A549 (cell line): ENCODE results near the gene EPB41L2. TPM values are rescaled to one million over a fixed set of nuclear protein-coding genes. Genes with fewer than 3 reads are reported as not detected.

Experiments used
- ATAC-seq, 2 experiments: fragments of 200-7000 bp in 1 of 2; fragments of >200 bp in 1 of 2; cut with Nextera tagmentation in 1 of 2; cut with Tn5 transposase in 1 of 2; 3 replicates each; pipeline versions ENCODE4 v1.8.0 to v1.9.1; 2018 to 2020; ENCODE audit warnings: mild to moderate bottlenecking in 1 of 2, moderate library complexity in 1 of 2
- CTCF ChIA-PET: fragments of 300-600 bp; sonication (Branson Sonifier 250); formaldehyde crosslinking; extraction: SDS; loops from one replicate; lab custom pipeline; 2021; ENCODE audit warnings: antibody characterized with exemption, inconsistent platforms; lab: Yijun Ruan, JAX
- POLR2A ChIA-PET: fragments of 350-600 bp; formaldehyde crosslinking; extraction: SDS; loops from one replicate; lab custom pipeline; 2021; ENCODE audit warnings: antibody characterized with exemption, inconsistent platforms; lab: Yijun Ruan, JAX
- DNase-seq, 2 experiments: peaks; one replicate each; pipeline versions ENCODE4 v3.0.0 to v3.0.0-alpha.2; 2011 to 2016; ENCODE audit warnings: low read depth in 1 of 2, low spot score in 1 of 2
- FAIRE-seq: peaks from 2 replicates; lab custom pipeline; 2011; peaks lifted over from hg19 to GRCh38; lab: Jason Lieb, UNC
- H3K27ac ChIP-seq, 2 experiments: fragments of >200 bp; sonication (Bioruptor Twin); formaldehyde crosslinking; 3 replicates each; pipeline ENCODE4 v1.5.1; 2016 to 2017
- H3K4me1 ChIP-seq: fragments of >200 bp; sonication (Bioruptor Twin); formaldehyde crosslinking; 3 replicates; pipeline ENCODE4 v1.6.1; 2016
- H3K4me2 ChIP-seq: fragments of >200 bp; sonication (Bioruptor Twin); formaldehyde crosslinking; 3 replicates; pipeline ENCODE4 v1.6.1; 2016
- H3K4me3 ChIP-seq: fragments of >200 bp; sonication (Bioruptor Twin); formaldehyde crosslinking; 3 replicates; pipeline ENCODE4 v1.5.1; 2016
- H3K9me3 ChIP-seq: fragments of >200 bp; sonication (Bioruptor Twin); formaldehyde crosslinking; 3 replicates; pipeline ENCODE4 v1.6.1; 2016
- BHLHE40 ChIP-seq: IDR thresholded peaks from 2 replicates; pipeline ENCODE4 v1.6.1; 2012; ENCODE audit warnings: low read depth, low read length, inconsistent platforms
- CBX2 ChIP-seq: fragments of 200-600 bp; sonication (generic); IDR thresholded peaks from 2 replicates; pipeline ENCODE4 v1.6.1; 2016; ENCODE audit warnings: low read depth, mild to moderate bottlenecking, borderline replicate concordance
- CBX8 ChIP-seq: fragments of 200-600 bp; sonication (generic); IDR thresholded peaks from 2 replicates; pipeline ENCODE4 v1.6.1; 2016
- CHD2 ChIP-seq: fragments of 150-350 bp; IDR thresholded peaks from 2 replicates; pipeline ENCODE4 v1.6.1; 2014; ENCODE audit warnings: low read length; ENCODE audit not compliant: partially characterized antibody
- CHD4 ChIP-seq: fragments of 200-600 bp; sonication (generic); IDR thresholded peaks from 2 replicates; pipeline ENCODE4 v1.6.1; 2016; ENCODE audit warnings: antibody characterized with exemption, mild to moderate bottlenecking, borderline replicate concordance
- EHF ChIP-seq: fragments of 250-450 bp; sonication (Bioruptor Pico); IDR thresholded peaks from 2 replicates; pipeline ENCODE4 v1.5.0; 2020; ENCODE audit warnings: mild to moderate bottlenecking
- FOSL2 ChIP-seq, 2 experiments: fragments of 450-650 bp in 1 of 2; fragments of >200 bp in 1 of 2; sonication (Bioruptor Twin) in 1 of 2; formaldehyde crosslinking; IDR thresholded peaks; 2 replicates each; pipeline versions ENCODE4 v1.5.0 to v1.6.1; 2016 to 2020; ENCODE audit warnings: mild to moderate bottlenecking in 1 of 2, moderate library complexity in 1 of 2
- FOXS1 ChIP-seq: fragments of 250-450 bp; sonication (Bioruptor Pico); IDR thresholded peaks from 2 replicates; pipeline ENCODE4 v1.5.0; 2020; ENCODE audit warnings: mild to moderate bottlenecking, moderate library complexity
- GATA3 ChIP-seq: IDR thresholded peaks from 2 replicates; pipeline ENCODE4 v1.6.1; 2012; ENCODE audit warnings: borderline replicate concordance
- HEYL ChIP-seq: fragments of 250-450 bp; sonication (Bioruptor Pico); IDR thresholded peaks from 2 replicates; pipeline ENCODE4 v1.8.0; 2021; ENCODE audit warnings: mild to moderate bottlenecking, moderate library complexity
- KDM1A ChIP-seq: fragments of 200-600 bp; sonication (generic); IDR thresholded peaks from 2 replicates; pipeline ENCODE4 v1.6.1; 2016; ENCODE audit warnings: low read depth, mild to moderate bottlenecking
- KDM5A ChIP-seq: fragments of 200-600 bp; sonication (generic); IDR thresholded peaks from 2 replicates; pipeline ENCODE4 v1.6.1; 2016; ENCODE audit warnings: antibody characterized with exemption, mild to moderate bottlenecking
- MAFK ChIP-seq: fragments of 450-650 bp; IDR thresholded peaks from 2 replicates; pipeline ENCODE4 v1.6.1; 2014; ENCODE audit not compliant: partially characterized antibody
- RNF2 ChIP-seq: fragments of 200-600 bp; sonication (generic); IDR thresholded peaks from 2 replicates; pipeline ENCODE4 v1.6.1; 2016; ENCODE audit warnings: low read depth, mild to moderate bottlenecking, antibody characterized with exemption, moderate library complexity, borderline replicate concordance
- TFCP2L1 ChIP-seq: fragments of 250-450 bp; sonication (Bioruptor Pico); IDR thresholded peaks from 2 replicates; pipeline ENCODE4 v1.5.0; 2021; ENCODE audit warnings: mild to moderate bottlenecking
- TP53 ChIP-seq: fragments of 250-450 bp; sonication (Bioruptor Pico); IDR thresholded peaks from 2 replicates; pipeline ENCODE4 v1.5.0; 2021; ENCODE audit warnings: mild to moderate bottlenecking, moderate library complexity
- whole genome bisulfite sequencing: methylation state at CpG from one replicate; pipeline ENCODE4 v1.1.6; 2017; ENCODE audit errors: missing lambda C conversion rate; 5-methylcytosine and 5-hydroxymethylcytosine counted together
- polyA plus RNA-seq, 4 experiments: library from polyadenylated mRNA; depleted of rRNA in 3 of 4; stranded (reverse); fragments of >200 nt; fragmentation: RNase III in 1 of 4; extraction: RNeasy Plus Mini Kit Qiagen cat#74134 plus additional on column Dnase treatment in 1 of 4; gene quantifications; 2 replicates in 3 of 4; 3 replicates in 1 of 4; pipeline ENCODE4 v1.2.3, GENCODE V29; 2011 to 2017
- TF ChIP-seq, protein P1 (sequence below): IDR thresholded peaks from 2 replicates; pipeline ENCODE4 v1.6.1; 2012; ENCODE audit warnings: low read depth, borderline replicate concordance
- TF ChIP-seq, protein P2 (sequence below): fragments of 250-450 bp; sonication (Bioruptor Pico); IDR thresholded peaks from 2 replicates; pipeline ENCODE4 v1.5.0; 2020; ENCODE audit warnings: low read depth, mild to moderate bottlenecking, moderate library complexity
- TF ChIP-seq, protein P3 (sequence below): fragments of 150-350 bp; IDR thresholded peaks from 2 replicates; pipeline ENCODE4 v1.6.1; 2014; ENCODE audit warnings: low read depth, mild to moderate bottlenecking, low read length
- TF ChIP-seq, protein P4 (sequence below): fragments of 450-650 bp; IDR thresholded peaks from 2 replicates; pipeline ENCODE4 v1.6.1; 2014; ENCODE audit warnings: antibody characterized with exemption
- TF ChIP-seq, protein P5 (sequence below): fragments of >200 bp; sonication (Bioruptor Twin); formaldehyde crosslinking; IDR thresholded peaks from 2 replicates; pipeline ENCODE4 v1.6.1; 2016

Gene EPB41L2
- polyA plus RNA-seq, 2 of the 4 experiments (the other 2 are of a cell fraction) = 42.9 to 50.3 TPM

DNA sequence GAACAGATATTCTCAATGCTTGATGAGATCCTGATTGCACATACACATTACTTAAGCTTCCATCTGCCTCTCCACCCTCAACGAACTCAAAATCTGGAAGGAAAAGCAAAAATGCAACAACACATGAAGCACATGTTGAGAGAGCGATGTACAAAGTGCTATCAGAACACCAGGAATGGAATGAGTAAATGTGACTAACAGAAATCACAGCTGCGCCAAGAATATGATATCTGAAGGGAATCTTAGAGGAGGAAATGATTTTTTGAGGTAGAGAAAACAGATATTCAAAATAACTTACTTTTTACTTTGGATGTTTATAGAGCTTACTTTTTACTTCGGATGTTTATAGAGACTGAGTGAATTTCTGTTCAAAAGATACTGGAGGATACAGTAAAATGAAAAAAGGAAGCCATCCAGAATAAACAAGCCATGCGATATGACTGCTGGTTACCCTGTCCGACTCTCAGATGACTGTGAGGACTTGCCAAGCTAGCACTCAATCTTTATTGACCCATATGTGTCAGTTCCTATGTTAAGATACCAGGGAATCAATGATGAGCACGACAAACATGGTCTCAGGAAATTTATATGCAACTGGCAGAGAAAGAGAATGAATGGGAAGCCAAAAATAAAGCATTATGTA, 133.9 kb downstream of the EPB41L2 start:
- WGBS = 82% methylated on average over 7 of the region's 7 CpGs
- DNase-seq (no peak), ATAC-seq (no peak), FAIRE-seq (no peak)
- POLR2A ChIA-PET = no interaction called here
- no peaks in the 10 kb centered on the region for H3K9me3 ChIP-seq
- no peak overlapping the region for H3K4me2 ChIP-seq
- no peak overlapping the region for H3K27ac ChIP-seq
- H3K4me3 ChIP-seq = no peak overlapping the region
- CTCF ChIA-PET = no interaction called here
- H3K4me1 ChIP-seq = peaks cover 23% of the 10 kb centered on the region
- TF ChIP-seq KDM5A (no peak), EHF (CRISPR knock-in tag) (no peak), FOXS1 (CRISPR knock-in tag) (no peak), HEYL (CRISPR knock-in tag) (no peak), MAFK (no peak), KDM1A (no peak), TFCP2L1 (CRISPR knock-in tag) (no peak), GATA3 (no peak), CHD2 (no peak), TP53 (CRISPR knock-in tag) (no peak), FOSL2 (IDR thresholded peaks at IDR 0.05) (no peak), FOSL2 (CRISPR knock-in tag; IDR thresholded peaks at IDR 0.05) (no peak), CBX8 (no peak)
- TF ChIP-seq, protein P1, sequence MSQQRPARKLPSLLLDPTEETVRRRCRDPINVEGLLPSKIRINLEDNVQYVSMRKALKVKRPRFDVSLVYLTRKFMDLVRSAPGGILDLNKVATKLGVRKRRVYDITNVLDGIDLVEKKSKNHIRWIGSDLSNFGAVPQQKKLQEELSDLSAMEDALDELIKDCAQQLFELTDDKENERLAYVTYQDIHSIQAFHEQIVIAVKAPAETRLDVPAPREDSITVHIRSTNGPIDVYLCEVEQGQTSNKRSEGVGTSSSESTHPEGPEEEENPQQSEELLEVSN = no peak
- TF ChIP-seq, protein P2, sequence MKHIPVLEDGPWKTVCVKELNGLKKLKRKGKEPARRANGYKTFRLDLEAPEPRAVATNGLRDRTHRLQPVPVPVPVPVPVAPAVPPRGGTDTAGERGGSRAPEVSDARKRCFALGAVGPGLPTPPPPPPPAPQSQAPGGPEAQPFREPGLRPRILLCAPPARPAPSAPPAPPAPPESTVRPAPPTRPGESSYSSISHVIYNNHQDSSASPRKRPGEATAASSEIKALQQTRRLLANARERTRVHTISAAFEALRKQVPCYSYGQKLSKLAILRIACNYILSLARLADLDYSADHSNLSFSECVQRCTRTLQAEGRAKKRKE (CRISPR knock-in tag) = no peak
- TF ChIP-seq, protein P3, sequence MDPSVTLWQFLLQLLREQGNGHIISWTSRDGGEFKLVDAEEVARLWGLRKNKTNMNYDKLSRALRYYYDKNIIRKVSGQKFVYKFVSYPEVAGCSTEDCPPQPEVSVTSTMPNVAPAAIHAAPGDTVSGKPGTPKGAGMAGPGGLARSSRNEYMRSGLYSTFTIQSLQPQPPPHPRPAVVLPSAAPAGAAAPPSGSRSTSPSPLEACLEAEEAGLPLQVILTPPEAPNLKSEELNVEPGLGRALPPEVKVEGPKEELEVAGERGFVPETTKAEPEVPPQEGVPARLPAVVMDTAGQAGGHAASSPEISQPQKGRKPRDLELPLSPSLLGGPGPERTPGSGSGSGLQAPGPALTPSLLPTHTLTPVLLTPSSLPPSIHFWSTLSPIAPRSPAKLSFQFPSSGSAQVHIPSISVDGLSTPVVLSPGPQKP = no peak
- TF ChIP-seq, protein P4, sequence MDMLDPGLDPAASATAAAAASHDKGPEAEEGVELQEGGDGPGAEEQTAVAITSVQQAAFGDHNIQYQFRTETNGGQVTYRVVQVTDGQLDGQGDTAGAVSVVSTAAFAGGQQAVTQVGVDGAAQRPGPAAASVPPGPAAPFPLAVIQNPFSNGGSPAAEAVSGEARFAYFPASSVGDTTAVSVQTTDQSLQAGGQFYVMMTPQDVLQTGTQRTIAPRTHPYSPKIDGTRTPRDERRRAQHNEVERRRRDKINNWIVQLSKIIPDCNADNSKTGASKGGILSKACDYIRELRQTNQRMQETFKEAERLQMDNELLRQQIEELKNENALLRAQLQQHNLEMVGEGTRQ = no peak

DNA sequence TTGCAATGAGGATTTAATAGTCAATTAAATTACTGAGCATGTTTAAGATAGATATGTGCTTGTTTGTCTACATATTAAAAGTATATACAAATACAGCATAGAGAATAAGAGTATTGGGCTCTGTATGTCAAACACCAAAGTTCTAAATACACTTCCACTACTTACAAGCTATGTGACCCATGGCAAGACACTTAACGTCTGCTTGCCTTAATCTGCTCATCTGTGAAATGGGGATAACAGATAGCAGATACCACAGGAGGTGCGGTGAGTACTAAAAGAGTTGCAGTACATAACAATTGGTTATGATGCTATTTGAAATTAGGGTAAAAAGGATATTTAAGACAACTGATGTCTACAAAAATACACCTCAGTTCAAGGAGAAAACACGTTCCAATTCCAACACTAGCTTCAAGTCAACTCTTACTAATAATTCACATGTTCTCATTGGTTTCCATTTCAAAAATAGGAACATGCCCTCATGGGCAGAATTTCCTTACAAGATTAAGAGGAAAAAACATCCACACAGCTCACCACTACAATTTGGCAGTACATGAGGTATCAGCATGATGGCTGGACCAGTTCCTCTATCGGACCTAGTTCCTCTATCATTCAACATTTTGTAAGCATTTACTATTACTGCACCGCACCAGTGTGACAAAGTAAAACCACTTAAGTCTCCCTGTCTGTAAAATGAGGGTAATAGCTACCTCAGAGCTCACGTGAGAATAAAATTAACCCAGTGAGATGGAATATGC, 134.7 kb downstream of the EPB41L2 start:
- Histone ChIP-seq H3K9me3 (no peaks in the 10 kb centered on the region), H3K4me2 (no peak overlapping the region), H3K4me3 (no peak overlapping the region), H3K4me1 (peaks cover 19% of the 10 kb centered on the region; the same call in 2 of the 3 replicates), H3K27ac (no peak overlapping the region)
- ChIA-PET POLR2A (no interaction called here), CTCF (interaction anchor here (0.9 kb wide), 1 partner anchor 13 kb away, joined by 3 read pairs; no protein-coding TSS in a partner anchor)
- WGBS = 91% methylated on average over 6 of the region's 6 CpGs
- DNase-seq = no peak
- no peak for ATAC-seq
- no peak for FAIRE-seq
- TF ChIP-seq RNF2 (no peak), CBX2 (no peak), BHLHE40 (no peak), CHD4 (no peak)
- TF ChIP-seq, protein P5, sequence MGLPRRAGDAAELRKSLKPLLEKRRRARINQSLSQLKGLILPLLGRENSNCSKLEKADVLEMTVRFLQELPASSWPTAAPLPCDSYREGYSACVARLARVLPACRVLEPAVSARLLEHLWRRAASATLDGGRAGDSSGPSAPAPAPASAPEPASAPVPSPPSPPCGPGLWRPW = no peak
